NOMO-1 treated with dmso at 0.1 percent for 144 hours (cell line): ENCODE measurements around the gene ABCG8.

Source experiments
- DNase-seq: peaks from one replicate; lab custom pipeline; 2025; ENCODE audit not compliant: unreplicated experiment; lab: John Stamatoyannopoulos, UW

ABCG8 gene

DNA sequence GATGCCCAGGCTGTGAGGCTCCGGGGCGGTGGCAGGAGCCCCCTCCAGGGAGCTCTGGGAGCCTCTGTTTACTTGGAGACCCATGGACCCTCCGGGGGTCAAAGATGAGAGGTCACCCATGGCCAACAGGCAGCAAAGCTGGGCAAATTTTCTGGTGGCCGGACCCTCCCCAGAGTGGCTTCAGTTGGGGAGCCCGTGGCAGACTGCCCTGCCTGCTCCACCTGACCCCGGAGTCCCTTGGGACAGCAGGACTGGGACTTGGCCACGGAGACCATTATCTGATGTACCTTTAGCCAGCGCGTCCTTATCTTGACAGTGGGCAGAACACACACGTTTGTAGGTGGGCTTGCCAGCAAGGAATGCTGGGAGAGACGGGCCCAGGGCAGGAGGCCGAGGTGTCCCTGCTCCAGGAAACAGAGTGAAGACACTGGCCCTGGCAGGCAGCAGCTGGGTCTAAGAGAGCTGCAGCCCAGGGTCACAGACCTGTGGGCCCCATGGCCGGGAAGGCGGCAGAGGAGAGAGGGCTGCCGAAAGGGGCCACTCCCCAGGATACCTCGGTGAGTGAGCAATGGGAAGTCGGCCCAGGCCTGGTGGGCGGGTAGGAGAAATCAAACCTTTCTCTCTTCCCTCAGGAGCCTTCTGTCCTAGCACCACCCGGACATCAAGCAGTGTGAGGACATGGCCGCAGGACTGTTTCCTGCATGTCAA is at the start of gene ABCG8, which contains the start of gene ABCG5:
ABCG8 (plus strand) TSS at position 412 of the 708 bp plus-strand sequence; CDS start at position 495, 83 bp downstream.
ABCG5 (minus strand) TSS at position 280 of the 708 bp plus-strand sequence; CDS start at position 120, 160 bp downstream.
- no peak for DNase-seq

GRCh38 chr2:43790147-43790546 is 48.6 kb upstream of the ABCG8 start:
- no peak for DNase-seq

DNA sequence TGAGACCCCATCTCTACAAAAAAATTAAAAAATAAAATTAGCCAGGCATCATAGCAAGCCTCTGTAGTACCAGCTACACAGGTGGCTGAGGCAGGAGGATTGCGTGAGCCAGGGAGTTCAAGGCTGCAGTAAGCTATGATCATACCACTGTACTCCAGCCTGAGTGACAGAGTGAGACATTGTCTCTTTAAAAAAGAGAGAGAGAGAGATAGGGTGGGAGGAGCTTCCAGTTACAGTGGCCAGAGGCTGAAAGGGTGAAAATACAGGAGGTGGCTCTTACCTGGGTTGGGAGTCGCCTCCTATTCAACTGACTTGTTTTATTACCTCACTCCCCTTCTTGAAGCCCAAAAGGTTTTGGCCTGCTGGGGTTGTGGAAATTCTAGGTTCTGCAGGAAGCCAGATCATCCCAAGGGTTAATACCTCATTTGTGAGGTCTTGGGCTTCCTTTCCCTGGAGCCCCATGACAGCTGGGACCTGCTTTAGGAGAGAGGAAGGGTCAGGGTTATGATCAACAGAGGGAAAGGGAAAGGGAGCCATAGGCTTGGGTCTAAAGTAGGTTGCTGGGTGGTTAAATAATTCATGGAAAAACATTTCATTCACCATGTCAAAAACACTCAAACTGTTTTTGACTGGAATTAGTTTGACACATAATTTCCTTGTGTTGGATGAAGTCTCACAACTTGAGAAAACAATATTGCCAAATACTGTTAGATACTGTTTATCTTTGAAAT is 47.6 kb upstream of the ABCG8 start:
- DNase-seq, result no peak

GRCh38 chr2:43792653-43793052 is 46.1 kb upstream of the ABCG8 start:
- DNase-seq, result no peak

GRCh38 chr2:43794956-43795355 is 43.8 kb upstream of the ABCG8 start:
- no peak for DNase-seq

DNA sequence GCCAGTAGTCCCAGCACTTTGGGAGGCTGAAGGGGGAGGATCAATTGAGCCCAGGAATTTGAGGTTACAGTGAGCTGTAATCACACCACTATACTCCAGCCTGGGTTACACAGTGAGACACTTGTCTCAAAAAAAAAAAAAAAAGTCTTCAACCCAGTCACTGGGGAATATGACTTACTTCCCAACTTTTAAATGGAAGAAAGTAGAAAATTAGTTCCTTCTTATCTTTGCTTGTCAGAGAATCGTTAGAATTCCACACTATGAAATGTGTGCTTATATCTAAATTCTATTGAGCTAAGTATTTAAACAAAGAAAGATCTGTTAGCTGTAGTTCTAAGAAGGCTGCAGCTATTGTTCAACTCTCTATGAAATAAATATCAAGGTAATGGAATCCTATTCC is 42.6 kb upstream of the ABCG8 start:
- DNase-seq, result no peak

GRCh38 chr2:43798300-43798699 is 40.5 kb upstream of the ABCG8 start:
- DNase-seq, result no peak

DNA sequence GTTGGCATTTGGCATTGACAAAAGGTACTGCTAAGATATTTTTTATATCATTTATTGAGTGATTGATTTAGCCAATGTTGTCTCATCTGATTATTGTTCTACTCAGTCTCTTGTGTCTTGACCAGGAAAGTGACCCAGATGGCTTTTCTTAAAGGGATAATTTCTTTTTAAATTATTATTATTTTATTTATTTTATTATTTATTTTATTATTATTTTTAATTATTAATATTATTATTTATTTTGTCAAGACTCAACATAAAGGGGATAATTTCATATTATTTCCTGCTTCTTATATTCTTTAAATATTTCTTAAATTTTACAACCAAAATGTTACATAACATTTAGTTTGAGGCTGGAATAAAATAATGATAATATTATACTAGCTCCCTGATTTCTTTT is 37.9 kb upstream of the ABCG8 start:
- no peak for DNase-seq

GRCh38 chr2:43802135-43802534 is 36.6 kb upstream of the ABCG8 start:
- DNase-seq, result no peak

DNA sequence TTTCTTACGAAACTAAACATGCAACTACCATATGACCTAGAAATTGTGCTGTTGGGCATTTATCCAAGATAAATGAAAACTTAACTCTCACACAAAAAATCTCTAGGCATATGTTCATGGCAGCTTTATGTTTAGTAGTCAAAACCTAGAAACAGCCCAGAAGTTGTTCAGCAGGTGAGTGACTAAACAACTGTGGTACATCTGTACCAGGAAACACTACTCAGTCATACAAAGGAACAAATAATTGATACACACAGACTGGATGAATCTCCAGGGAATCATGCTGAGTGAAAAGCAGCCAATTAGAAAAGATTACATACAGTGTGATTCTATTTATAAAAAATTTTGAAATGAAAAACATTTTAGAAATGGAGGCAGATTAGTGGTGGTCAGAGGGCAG is 35.7 kb upstream of the ABCG8 start:
- no peak for DNase-seq

DNA sequence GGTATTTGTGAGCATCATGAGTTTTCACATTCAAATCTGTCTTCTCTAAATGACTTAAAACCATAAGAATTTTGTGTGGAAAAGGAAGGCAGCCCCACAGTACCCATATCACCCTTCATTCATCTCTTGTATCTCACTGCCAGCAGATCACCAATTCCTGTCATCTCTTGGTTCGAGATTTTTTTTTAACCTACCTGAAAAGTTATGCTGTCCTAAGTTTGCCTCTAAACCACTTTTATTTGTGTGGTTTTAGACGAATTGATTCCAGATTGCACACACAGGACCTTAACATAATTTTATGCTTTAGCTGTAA is 32.1 kb upstream of the ABCG8 start:
- no peak for DNase-seq

- no peak for DNase-seq
Observed at GRCh38 chr2:43810452-43810851, 28.3 kb upstream of the ABCG8 start.

GRCh38 chr2:43810888-43811287 is 27.9 kb upstream of the ABCG8 start:
- DNase-seq, result no peak

GRCh38 chr2:43812006-43812405 is 26.8 kb upstream of the ABCG8 start:
- no peak for DNase-seq

DNA sequence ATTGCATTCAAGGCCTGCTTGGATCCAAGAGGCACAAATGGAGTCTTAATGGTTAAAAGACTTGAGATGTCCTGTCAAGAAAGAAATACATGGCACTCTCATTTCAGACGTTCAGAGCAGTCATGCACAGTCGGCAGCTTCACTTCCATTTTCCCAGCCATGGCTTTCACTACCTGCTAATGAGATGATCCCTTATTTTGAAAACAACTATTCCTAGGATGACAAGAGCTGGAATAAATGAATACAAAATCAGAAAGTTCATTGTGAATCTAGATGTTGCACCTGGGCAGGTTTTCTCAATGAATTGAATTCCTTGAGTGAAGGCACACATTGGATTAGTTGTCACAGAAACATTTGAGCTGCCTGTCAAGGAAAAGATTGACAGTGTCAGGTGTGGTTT is 25.8 kb upstream of the ABCG8 start:
- DNase-seq, result no peak

GRCh38 chr2:43814711-43815110 is 24.1 kb upstream of the ABCG8 start:
- DNase-seq, result no peak

- DNase-seq, result peak; percentile 55
Observed at GRCh38 chr2:43818761-43819160, 20.0 kb upstream of the ABCG8 start.

- DNase-seq, result no peak
Observed at GRCh38 chr2:43819491-43820163, 19.1 kb upstream of the ABCG8 start.

GRCh38 chr2:43822839-43823238 is 15.9 kb upstream of the ABCG8 start:
- DNase-seq, result no peak

- no peak for DNase-seq
Observed at GRCh38 chr2:43823751-43824150, 15.0 kb upstream of the ABCG8 start.

DNA sequence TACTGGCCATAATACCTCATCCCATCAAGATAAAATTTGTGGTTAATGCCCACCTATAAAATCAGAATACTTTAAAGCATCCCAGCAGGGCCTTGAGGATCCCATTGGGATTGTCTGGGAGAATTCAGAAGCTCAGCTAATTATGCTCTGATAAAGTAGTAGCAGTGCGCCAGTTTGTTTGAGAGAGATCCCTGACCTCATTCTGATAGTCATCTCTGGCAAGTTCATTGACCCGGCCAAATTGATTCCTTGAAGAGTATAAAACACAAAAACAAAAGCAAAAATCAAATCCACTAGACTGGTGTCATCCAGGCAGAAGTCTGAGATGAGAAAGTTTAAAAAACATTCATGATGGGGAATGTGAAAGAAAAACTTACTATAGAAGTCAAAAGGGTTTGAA is 14.3 kb upstream of the ABCG8 start:
- no peak for DNase-seq

DNA sequence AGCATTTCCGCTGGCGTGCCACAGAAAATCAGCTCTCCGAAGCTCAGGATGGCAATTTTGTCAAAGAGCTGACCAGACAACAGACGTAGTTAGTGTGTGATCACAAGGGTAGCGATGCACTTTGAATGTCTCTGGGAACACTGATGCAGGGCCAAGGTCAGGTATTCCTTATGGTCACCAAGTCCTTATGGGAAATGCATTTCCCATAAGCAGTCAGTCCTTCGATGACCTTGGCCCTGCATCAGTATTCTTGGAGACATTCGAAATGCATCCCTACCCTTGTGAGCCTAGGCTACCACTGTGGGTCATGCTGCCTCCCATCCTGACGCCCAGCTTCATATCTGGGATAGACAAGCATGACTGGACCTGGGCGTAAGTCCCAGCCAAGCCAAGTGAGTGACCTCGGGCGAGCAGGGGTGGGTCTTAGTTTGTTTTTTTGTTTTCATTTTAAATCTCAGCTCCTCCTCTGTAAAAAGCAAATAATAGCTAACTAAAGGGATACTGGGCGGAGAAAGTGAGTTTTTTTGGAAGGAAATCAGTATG is 13.7 kb upstream of the ABCG8 start:
- no peak for DNase-seq
